Stimulated activated CD4-positive, alpha-beta T cell treated with anti-CD3 and anti-CD28 coated beads, Interleukin-12 subunit alpha, Interleukin-12 subunit beta, amount 100 ng/mL, for 4 hours (primary cell): ENCODE results near the gene NR5A2.

Experiments
- DNase-seq: peaks from one replicate; pipeline ENCODE4 v3.0.0-alpha.2; 2020

The NR5A2 gene

GRCh38 chr1:200075522-200075921, 48.0 kb downstream of the NR5A2 start:
- no peak for DNase-seq

- DNase-seq: no peak
Observed at GRCh38 chr1:200075938-200076546, 48.5 kb downstream of the NR5A2 start.

GRCh38 chr1:200079232-200079940, 51.9 kb downstream of the NR5A2 start:
- DNase-seq: no peak

GRCh38 chr1:200081151-200081968, 53.9 kb downstream of the NR5A2 start:
- DNase-seq: no peak

- no peak for DNase-seq
Observed at GRCh38 chr1:200081969-200082245, 54.4 kb downstream of the NR5A2 start.

GRCh38 chr1:200082329-200082728, 54.8 kb downstream of the NR5A2 start:
- DNase-seq: no peak

GRCh38 chr1:200090252-200091159, 63.0 kb downstream of the NR5A2 start:
- no peak for DNase-seq

- DNase-seq: no peak
Observed at GRCh38 chr1:200095057-200095577, 67.6 kb downstream of the NR5A2 start.

- no peak for DNase-seq
Observed at GRCh38 chr1:200096774-200097173, 69.3 kb downstream of the NR5A2 start.

GRCh38 chr1:200099040-200099439, 71.5 kb downstream of the NR5A2 start:
- no peak for DNase-seq

GRCh38 chr1:200103966-200104583, 76.6 kb downstream of the NR5A2 start:
- DNase-seq: no peak

- no peak for DNase-seq
Observed at GRCh38 chr1:200107004-200107470, 79.5 kb downstream of the NR5A2 start.

- no peak for DNase-seq
Observed at GRCh38 chr1:200108659-200109058, 81.1 kb downstream of the NR5A2 start.

GRCh38 chr1:200112290-200112689, 84.8 kb downstream of the NR5A2 start:
- no peak for DNase-seq

- DNase-seq: no peak
Observed at GRCh38 chr1:200115532-200115931, 88.0 kb downstream of the NR5A2 start.

- no peak for DNase-seq
Observed at GRCh38 chr1:200116324-200116723, 88.8 kb downstream of the NR5A2 start.

GRCh38 chr1:200118779-200119505, 91.4 kb downstream of the NR5A2 start:
- DNase-seq: no peak

GRCh38 chr1:200121421-200121820, 93.9 kb downstream of the NR5A2 start:
- DNase-seq: no peak

- DNase-seq: no peak
Observed at GRCh38 chr1:200124309-200124708, 96.8 kb downstream of the NR5A2 start.

GRCh38 chr1:200128081-200128480, 100.6 kb downstream of the NR5A2 start:
- DNase-seq: no peak
